CD14-positive monocyte (primary cell): Measurements from ENCODE around the gene INSR. TPM values are rescaled to one million over a fixed set of nuclear protein-coding genes. Genes with fewer than 3 reads are reported as not detected.
A peak's percentile ranks its signal among the peaks of the same experiment; 100 is the strongest.

Source experiments
- DNase-seq, 3 donors: peaks; one replicate each; pipeline ENCODE4 v3.0.0-alpha.2; 2011 to 2022
- H2AFZ ChIP-seq: 2 replicates; pipeline ENCODE4 v1.6.0; 2012; ENCODE audit warnings: mild to moderate bottlenecking, low read depth, low read length, inconsistent platforms; ENCODE audit not compliant: insufficient read depth, poor library complexity, severe bottlenecking
- H3K27ac ChIP-seq, 2 donors: 1 replicate in 1 of 2; 2 replicates in 1 of 2; pipeline ENCODE4 v1.5.1; 2012 to 2013; ENCODE audit warnings: low read length in 2 of 2, control low read depth in 1 of 2, inconsistent platforms in 1 of 2, low read depth in 1 of 2, mild to moderate bottlenecking in 1 of 2
- H3K27me3 ChIP-seq, 2 donors: one replicate each; pipeline versions ENCODE4 v1.6.0 to v1.6.1; 2011 to 2013; ENCODE audit warnings: low read length in 2 of 2; ENCODE audit not compliant: control insufficient read depth in 2 of 2, insufficient read depth in 2 of 2
- H3K36me3 ChIP-seq, 2 donors: replicated peaks in 1 of 2; 1 replicate in 1 of 2; 2 replicates in 1 of 2; pipeline versions ENCODE4 v1.5.1 to v1.6.1; 2012 to 2013; ENCODE audit warnings: low read length in 2 of 2, control low read depth in 1 of 2, inconsistent platforms in 1 of 2, mild to moderate bottlenecking in 1 of 2; ENCODE audit not compliant: insufficient read depth in 2 of 2, control insufficient read depth in 1 of 2
- H3K4me1 ChIP-seq, 2 donors: 1 replicate in 1 of 2; 2 replicates in 1 of 2; pipeline versions ENCODE4 v1.5.1 to v1.6.1; 2012 to 2013; ENCODE audit warnings: low read length in 2 of 2, control low read depth in 1 of 2, inconsistent platforms in 1 of 2, mild to moderate bottlenecking in 1 of 2, moderate library complexity in 1 of 2; ENCODE audit not compliant: insufficient read depth in 2 of 2, control insufficient read depth in 1 of 2
- H3K4me2 ChIP-seq: replicated peaks from 2 replicates; pipeline ENCODE3; 2012; ENCODE audit warnings: low read length, moderate library complexity, mild to moderate bottlenecking; ENCODE audit not compliant: poor library complexity, severe bottlenecking; ENCODE audit errors: extremely low read depth
- H3K4me3 ChIP-seq, 3 experiments: fragments of 200-600 bp in 1 of 3; sonication (generic) in 1 of 3; replicated peaks in 1 of 3; 1 replicate in 2 of 3; 2 replicates in 1 of 3; pipeline ENCODE4 v1.5.1; 2011 to 2013; ENCODE audit warnings: low read length in 3 of 3, mild to moderate bottlenecking in 3 of 3, control low read depth in 2 of 3, low read depth in 2 of 3, inconsistent platforms in 1 of 3, moderate library complexity in 1 of 3
- H3K79me2 ChIP-seq: 2 replicates; pipeline ENCODE4 v1.6.0; 2012; ENCODE audit warnings: mild to moderate bottlenecking, control low read depth, inconsistent platforms, low read length, moderate library complexity; ENCODE audit not compliant: insufficient read depth
- H3K9ac ChIP-seq: 2 replicates; pipeline ENCODE4 v1.6.0; 2017; ENCODE audit warnings: low read length, mild to moderate bottlenecking; ENCODE audit not compliant: insufficient read depth, poor library complexity, severe bottlenecking
- H3K9me3 ChIP-seq, 2 donors: replicated peaks in 1 of 2; 1 replicate in 1 of 2; 2 replicates in 1 of 2; pipeline versions ENCODE4 v1.5.1 to v1.6.1; 2012 to 2013; ENCODE audit warnings: low read length in 2 of 2, control low read depth in 1 of 2; ENCODE audit not compliant: control insufficient read depth in 1 of 2, insufficient read depth in 1 of 2
- H4K20me1 ChIP-seq: 2 replicates; pipeline ENCODE4 v1.6.0; 2012; ENCODE audit warnings: mild to moderate bottlenecking, low read length, control low read depth, moderate library complexity; ENCODE audit not compliant: insufficient read depth
- H3K27ac Mint-ChIP-seq, 7 donors: one replicate each; pipeline ENCODE4 v1.8.0; 2020; ENCODE audit warnings: mild to moderate bottlenecking in 7 of 7, mixed read lengths in 7 of 7, moderate library complexity in 6 of 7, inconsistent platforms in 2 of 7
- H3K27me3 Mint-ChIP-seq, 3 donors: one replicate each; pipeline ENCODE4 v1.8.0; 2021 to 2022; ENCODE audit warnings: low read depth in 3 of 3, mild to moderate bottlenecking in 3 of 3, mixed read lengths in 3 of 3, moderate library complexity in 3 of 3, inconsistent platforms in 1 of 3
- H3K36me3 Mint-ChIP-seq, 2 donors: one replicate each; pipeline ENCODE4 v1.8.0; 2020; ENCODE audit warnings: mixed read lengths in 2 of 2, inconsistent platforms in 1 of 2, mild to moderate bottlenecking in 1 of 2
- H3K4me1 Mint-ChIP-seq: one replicate; pipeline ENCODE4 v1.8.0; 2020; ENCODE audit warnings: mild to moderate bottlenecking, mixed read lengths
- H3K4me3 Mint-ChIP-seq, 2 donors: one replicate each; pipeline ENCODE4 v1.8.0; 2020; ENCODE audit warnings: mild to moderate bottlenecking in 2 of 2, mixed read lengths in 2 of 2, moderate library complexity in 1 of 2
- H3K9me3 Mint-ChIP-seq, 7 donors: one replicate each; pipeline ENCODE4 v1.8.0; 2020 to 2022; ENCODE audit warnings: mixed read lengths in 7 of 7, mild to moderate bottlenecking in 6 of 7, moderate library complexity in 6 of 7, inconsistent platforms in 2 of 7
- WGBS: methylation state at CpG from one replicate; pipeline ENCODE4 v1.1.5; 2013; ENCODE audit warnings: missing lambda C conversion rate; ENCODE audit not compliant: insufficient coverage; 5-methylcytosine and 5-hydroxymethylcytosine counted together
- intact Hi-C, 2 donors: fragments of 100-400 bp; cut with micrococcal nuclease; formaldehyde crosslinking; loops; one replicate each; pipeline versions ENCODE4 v1.15.0 to v1.15.1; 2023
- polyA plus RNA-seq, 3 donors: library from polyadenylated mRNA; depleted of rRNA in 1 of 3; unstranded in 2 of 3; stranded (reverse) in 1 of 3; fragments of 300-500 nt in 2 of 3; fragments of >200 nt in 1 of 3; fragmentation: Illumina TruSeq in 2 of 3; gene quantifications; 1 replicate in 2 of 3; 2 replicates in 1 of 3; pipeline ENCODE4 v1.2.3, GENCODE V29; 2012 to 2021
- TF ChIP-seq, protein P1 (sequence below): fragments of 200-600 bp; IDR thresholded peaks from one replicate; pipeline ENCODE4 v1.8.0; 2022; ENCODE audit warnings: antibody characterized with exemption, mild to moderate bottlenecking

Gene INSR
- polyA plus RNA-seq, 3 donors: 2.9 to 12.4 (median 3.4) TPM

DNA sequence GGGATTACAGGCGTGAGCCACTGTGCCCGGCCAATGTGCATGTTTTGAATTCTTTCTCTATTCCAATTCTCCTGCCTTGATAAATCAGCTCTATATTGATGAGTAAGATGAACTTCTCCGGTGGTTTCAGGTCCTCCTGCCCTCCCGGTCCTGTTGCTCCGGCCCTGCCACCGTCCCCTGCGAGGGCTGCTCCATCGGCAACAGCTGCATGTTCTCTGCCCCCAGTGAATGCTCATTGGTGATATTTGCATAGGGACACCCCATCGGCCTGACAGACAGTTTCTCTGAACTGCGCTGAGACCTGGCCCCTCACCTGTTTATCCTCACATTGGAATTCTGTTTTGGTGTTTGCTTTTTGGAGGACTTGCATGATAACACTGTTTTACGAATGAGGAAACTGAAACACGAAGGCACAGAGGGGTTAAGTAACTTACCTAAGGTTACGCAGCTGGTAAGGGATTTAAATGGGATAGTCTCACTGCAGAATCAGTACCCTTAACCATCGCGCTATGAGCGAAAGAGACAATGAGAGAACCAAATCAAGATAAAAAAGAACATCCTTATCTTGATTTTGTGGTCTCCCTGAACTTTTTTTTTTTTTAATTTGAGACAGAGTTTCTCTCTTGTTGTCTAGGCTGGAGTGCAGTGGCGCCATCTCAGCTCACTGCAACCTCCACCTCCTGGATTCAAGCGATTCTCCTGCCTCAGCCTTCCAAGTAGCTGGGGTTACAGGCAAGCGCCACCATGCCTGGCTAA lies 192.5 kb downstream of the INSR start:
- no peak for DNase-seq
- Histone ChIP-seq H3K4me2 (no peak overlapping the region), H3K9ac (no peak overlapping the region), H3K36me3 (no peaks in the 10 kb centered on the region), H4K20me1 (no peaks in the 10 kb centered on the region), H3K27me3 (no peaks in the 10 kb centered on the region), H3K4me1 (peaks cover 30 to 46% of the 10 kb centered on the region in 2 donors), H3K79me2 (no peaks in the 10 kb centered on the region), H3K27ac (no peak overlapping the region), H3K9me3 (peaks cover 9 to 16% of the 10 kb centered on the region in 2 donors), H2AFZ (no peak overlapping the region), H3K4me3 (no peak overlapping the region)
- Mint-ChIP-seq H3K27me3 (peaks cover 4 to 11% (median 7%) of the 10 kb centered on the region in 3 donors), H3K4me1 (peaks cover 14% of the 10 kb centered on the region), H3K27ac (no peak overlapping the region), H3K4me3 (peak overlapping the region in 1 of 2 donors; percentile 32), H3K36me3 (peaks cover 0 to under 1% of the 10 kb centered on the region in 2 donors), H3K9me3 (peaks cover 11 to 22% (median 18%) of the 10 kb centered on the region in 7 donors)
- intact Hi-C loops: loop anchor here in 1 of 2 donors (5.0 kb wide), 1 partner anchor 241 kb away; no protein-coding TSS in a partner anchor
- TF ChIP-seq, protein P1, sequence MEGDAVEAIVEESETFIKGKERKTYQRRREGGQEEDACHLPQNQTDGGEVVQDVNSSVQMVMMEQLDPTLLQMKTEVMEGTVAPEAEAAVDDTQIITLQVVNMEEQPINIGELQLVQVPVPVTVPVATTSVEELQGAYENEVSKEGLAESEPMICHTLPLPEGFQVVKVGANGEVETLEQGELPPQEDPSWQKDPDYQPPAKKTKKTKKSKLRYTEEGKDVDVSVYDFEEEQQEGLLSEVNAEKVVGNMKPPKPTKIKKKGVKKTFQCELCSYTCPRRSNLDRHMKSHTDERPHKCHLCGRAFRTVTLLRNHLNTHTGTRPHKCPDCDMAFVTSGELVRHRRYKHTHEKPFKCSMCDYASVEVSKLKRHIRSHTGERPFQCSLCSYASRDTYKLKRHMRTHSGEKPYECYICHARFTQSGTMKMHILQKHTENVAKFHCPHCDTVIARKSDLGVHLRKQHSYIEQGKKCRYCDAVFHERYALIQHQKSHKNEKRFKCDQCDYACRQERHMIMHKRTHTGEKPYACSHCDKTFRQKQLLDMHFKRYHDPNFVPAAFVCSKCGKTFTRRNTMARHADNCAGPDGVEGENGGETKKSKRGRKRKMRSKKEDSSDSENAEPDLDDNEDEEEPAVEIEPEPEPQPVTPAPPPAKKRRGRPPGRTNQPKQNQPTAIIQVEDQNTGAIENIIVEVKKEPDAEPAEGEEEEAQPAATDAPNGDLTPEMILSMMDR: no peak
- WGBS: 80% methylated on average over 6 of the region's 19 CpGs

DNA sequence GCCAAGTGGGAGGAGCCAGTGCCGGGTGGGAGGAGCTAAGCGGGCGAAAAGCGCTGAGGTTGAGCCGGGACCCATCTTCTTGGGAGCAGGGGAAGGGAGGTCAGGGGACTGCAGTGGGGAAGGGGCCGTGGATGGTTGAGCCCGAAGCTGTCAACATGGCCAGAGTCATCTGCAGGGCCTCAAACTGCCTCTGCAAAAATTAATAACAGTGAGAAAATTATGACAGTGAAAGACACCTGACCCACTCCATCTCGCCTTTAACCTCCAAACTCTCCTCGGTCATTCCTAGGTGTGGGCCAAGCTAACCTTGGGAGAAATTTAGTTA lies 194.7 kb downstream of the INSR start:
- H3K27me3 ChIP-seq: no peaks in the 10 kb centered on the region
- H3K27ac Mint-ChIP-seq: peak overlapping the region; percentile 91 to 96 (median 95)
- H3K27me3 Mint-ChIP-seq: peaks cover 4 to 11% (median 7%) of the 10 kb centered on the region in 3 donors
- H3K36me3 Mint-ChIP-seq: peaks cover 3 to 5% of the 10 kb centered on the region in 2 donors
- TF ChIP-seq, protein P1: no peak
- no peaks in the 10 kb centered on the region for H3K79me2 ChIP-seq
- intact Hi-C loops: no loop called here
- peak overlapping the region; percentile 41 to 80 (median 45) for H3K4me3 ChIP-seq
- peaks cover 24 to 43% (median 39%) of the 10 kb centered on the region in 7 donors for H3K9me3 Mint-ChIP-seq
- peaks cover 15% of the 10 kb centered on the region for H3K4me1 Mint-ChIP-seq
- H3K9ac ChIP-seq: peak overlapping the region; percentile 77
- no peaks in the 10 kb centered on the region for H4K20me1 ChIP-seq
- H3K4me1 ChIP-seq: peaks cover 12 to 25% of the 10 kb centered on the region in 2 donors
- 0% methylated on average over 5 of the region's 9 CpGs for WGBS
- DNase-seq: no peak
- H3K4me3 Mint-ChIP-seq: peak overlapping the region; percentile 84 to 94
- H2AFZ ChIP-seq: peak overlapping the region; percentile 80
- no peaks in the 10 kb centered on the region for H3K36me3 ChIP-seq
- H3K9me3 ChIP-seq: peaks cover 30 to 37% of the 10 kb centered on the region in 2 donors
- H3K27ac ChIP-seq: peak overlapping the region; percentile 80
- peak overlapping the region; percentile 89 for H3K4me2 ChIP-seq
